Measurements from ENCODE around the gene OAT.

GRCh38 chr10:124387078-124387874 is 31.4 kb downstream of the OAT start:
- no peak for TF ChIP-seq CTCF (conservative IDR thresholded peaks at IDR 0.05; ENCODE audit: low read depth, low read length)
- TF ChIP-seq RAD21 (IDR thresholded peaks at IDR 0.05; ENCODE audit: low read length), result no peak
- no peak for TF ChIP-seq ELK1 (IDR thresholded peaks at IDR 0.05; ENCODE audit: borderline replicate concordance, low read depth, low read length)
- TF ChIP-seq POLR2A (IDR thresholded peaks at IDR 0.05; ENCODE audit: low read depth, low read length), result no peak
- TF ChIP-seq USF2 (IDR thresholded peaks at IDR 0.05; ENCODE audit: low read depth, low read length), result no peak
- TF ChIP-seq BHLHE40 (IDR thresholded peaks at IDR 0.05; ENCODE audit: low read depth, low read length), result no peak
- no peak for TF ChIP-seq FOS (IDR thresholded peaks at IDR 0.05; ENCODE audit: low read depth, low read length)
- TF ChIP-seq RCOR1 (IDR thresholded peaks at IDR 0.05; ENCODE audit: insufficient replicate concordance, low read length), result no peak
- TF ChIP-seq MAFK (IDR thresholded peaks at IDR 0.05; ENCODE audit: low read depth, low read length), result no peak
